Activated CD8-positive, alpha-beta T cell treated with anti-CD3 and anti-CD28 coated beads for 36 hours (primary cell): ENCODE measurements around the gene PTMS. TPM values are rescaled to one million over a fixed set of nuclear protein-coding genes. Genes with fewer than 3 reads are reported as not detected.

Experiments
- ATAC-seq: fragments of 200-7000 bp; cut with Tn5 transposase; one replicate; pipeline ENCODE4 v1.10.0; 2021; ENCODE audit warnings: mild to moderate bottlenecking, moderate library complexity
- CTCF ChIA-PET: fragments of 350-600 bp; sonication (Branson Sonifier 250); formaldehyde crosslinking; loops from one replicate; lab custom pipeline; 2021; ENCODE audit warnings: antibody characterized with exemption; lab: Charles Lee
- POLR2A ChIA-PET: fragments of 350-600 bp; sonication (Branson Sonifier 250); formaldehyde crosslinking; loops from one replicate; lab custom pipeline; 2021; ENCODE audit warnings: antibody characterized with exemption; lab: Charles Lee
- DNase-seq: peaks from one replicate; pipeline ENCODE4 v3.0.0-alpha.2; 2020
- H3K27ac Mint-ChIP-seq: one replicate; pipeline ENCODE4 v1.8.0; 2021; ENCODE audit warnings: mild to moderate bottlenecking, mixed read lengths
- H3K27me3 Mint-ChIP-seq: one replicate; pipeline ENCODE4 v1.8.0; 2021; ENCODE audit warnings: mixed read lengths
- H3K36me3 Mint-ChIP-seq: one replicate; pipeline ENCODE4 v1.8.0; 2021; ENCODE audit warnings: low read depth, mixed read lengths
- H3K4me1 Mint-ChIP-seq: one replicate; pipeline ENCODE4 v1.8.0; 2021; ENCODE audit warnings: low read depth, mixed read lengths
- H3K4me3 Mint-ChIP-seq: one replicate; pipeline ENCODE4 v1.8.0; 2021; ENCODE audit warnings: mild to moderate bottlenecking, moderate library complexity, mixed read lengths
- H3K9me3 Mint-ChIP-seq: one replicate; pipeline ENCODE4 v1.8.0; 2021; ENCODE audit warnings: mixed read lengths
- CTCF ChIP-seq: fragments of 200-600 bp; IDR thresholded peaks from one replicate; pipeline ENCODE4 v1.8.0; 2022; ENCODE audit warnings: antibody characterized with exemption, mild to moderate bottlenecking
- intact Hi-C: fragments of 100-400 bp; cut with micrococcal nuclease; formaldehyde crosslinking; loops from one replicate; pipeline ENCODE4 v1.10.0; 2022
- total RNA-seq, 2 experiments: library from RNA; stranded (reverse); gene quantifications; one replicate each; pipeline ENCODE4 v1.2.3, GENCODE V29; 2021

Gene PTMS
- total RNA-seq, 2 experiments from 2014 or later, result 78.6 TPM

DNA sequence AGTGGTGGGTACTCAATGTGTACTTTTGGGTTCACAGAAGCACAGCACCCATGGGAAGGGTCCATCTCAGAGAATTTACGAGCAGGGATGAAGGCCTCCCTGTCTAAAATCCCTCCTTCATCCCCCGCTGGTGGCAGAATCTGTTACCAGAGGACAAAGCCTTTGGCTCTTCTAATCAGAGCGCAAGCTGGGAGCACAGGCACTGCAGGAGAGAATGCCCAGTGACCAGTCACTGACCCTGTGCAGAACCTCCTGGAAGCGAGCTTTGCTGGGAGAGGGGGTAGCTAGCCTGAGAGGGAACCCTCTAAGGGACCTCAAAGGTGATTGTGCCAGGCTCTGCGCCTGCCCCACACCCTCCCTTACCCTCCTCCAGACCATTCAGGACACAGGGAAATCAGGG is 54.0 kb downstream of the PTMS start:
- POLR2A ChIA-PET, result interaction anchor here (0.9 to 2.6 kb wide), 4 partner anchors 9 to 97 kb away, joined by 3 to 9 read pairs (median 3); partner anchors contain the start of genes COPS7A and MLF2
- H3K36me3 Mint-ChIP-seq, result no peaks in the 10 kb centered on the region
- ATAC-seq, result no peak
- no peak for TF ChIP-seq CTCF
- H3K4me3 Mint-ChIP-seq, result no peak overlapping the region
- peaks cover 33% of the 10 kb centered on the region for H3K27me3 Mint-ChIP-seq
- no peak for DNase-seq
- H3K9me3 Mint-ChIP-seq, result no peaks in the 10 kb centered on the region
- H3K4me1 Mint-ChIP-seq, result peaks cover 10% of the 10 kb centered on the region
- intact Hi-C loops, result no loop called here
- no peak overlapping the region for H3K27ac Mint-ChIP-seq
- CTCF ChIA-PET, result interaction anchor here (1.4 to 17.9 kb wide), 2 partner anchors 15 to 64 kb away, joined by 4 to 341 read pairs; partner anchors contain the start of gene MLF2

Other genes starting within 250 kb of the PTMS start
- 1,000 to 10,000 TPM; 9,109 to 9,234 TPM for gene GAPDH, start 231.8 kb upstream of the PTMS start, total RNA-seq
- 1 to 10 TPM; 7.8 to 8.5 TPM for gene IFFO1, start 210.3 kb upstream of the PTMS start, total RNA-seq
- gene NOP2, start 198.1 kb upstream of the PTMS start, total RNA-seq, result 10 to 100 TPM; 87.9 to 89.4 TPM
- 100 to 1,000 TPM; 273 to 277 TPM for gene CHD4, start 159.0 kb upstream of the PTMS start, total RNA-seq
- gene LPAR5, start 130.4 kb upstream of the PTMS start, total RNA-seq, result 1 to 10 TPM; 6.6 to 8.1 TPM
- gene ACRBP, start 118.9 kb upstream of the PTMS start, total RNA-seq, result 1 to 10 TPM; 1.3 to 2.0 TPM
- 10 to 100 TPM; 16.6 to 16.7 TPM for gene ING4, start 103.2 kb upstream of the PTMS start, total RNA-seq
- gene ZNF384, start 77.0 kb upstream of the PTMS start, total RNA-seq, result 10 to 100 TPM; 55.2 to 56.7 TPM
- gene PIANP, start 65.5 kb upstream of the PTMS start, total RNA-seq, result not detected
- 10 to 100 TPM; 35.9 to 38.8 TPM for gene COPS7A, start 42.3 kb upstream of the PTMS start, total RNA-seq
- 100 to 1,000 TPM; 149 to 151 TPM for gene MLF2, start 13.2 kb upstream of the PTMS start, total RNA-seq
- 100 to 1,000 TPM; 264 to 268 TPM for gene LAG3, start 6.2 kb downstream of the PTMS start, total RNA-seq
- gene CD4, start 23.2 kb downstream of the PTMS start, total RNA-seq, result 10 to 100 TPM; 11.1 to 14.1 TPM
- 1 to 10 TPM; 2.0 to 2.1 TPM for gene GPR162, start 55.5 kb downstream of the PTMS start, total RNA-seq
- 1 to 10 TPM; 2.1 to 2.3 TPM for gene P3H3, start 62.0 kb downstream of the PTMS start, total RNA-seq
- gene GNB3, start 74.6 kb downstream of the PTMS start, total RNA-seq, result 1 to 10 TPM in 1 of 2 experiments, under 1 TPM in 1; 0.50 to 1.1 TPM
- 10 to 100 TPM; 74.6 to 83.8 TPM for gene CDCA3, start 84.9 kb downstream of the PTMS start, total RNA-seq
- 100 to 1,000 TPM; 109 to 112 TPM for gene USP5, start 85.8 kb downstream of the PTMS start, total RNA-seq
- gene TPI1, start 101.2 kb downstream of the PTMS start, total RNA-seq, result 1,000 to 10,000 TPM; 1,714 to 1,776 TPM
- gene SPSB2, start 106.9 kb downstream of the PTMS start, total RNA-seq, result 1 to 10 TPM; 2.2 to 2.6 TPM
- gene LRRC23, start 138.5 kb downstream of the PTMS start, total RNA-seq, result 1 to 10 TPM; 4.6 to 5.3 TPM
- gene ENO2, start 148.2 kb downstream of the PTMS start, total RNA-seq, result 100 to 1,000 TPM; 315 to 330 TPM
- gene ATN1, start 161.6 kb downstream of the PTMS start, total RNA-seq, result 10 to 100 TPM; 26.4 to 28.5 TPM
- not detected for gene RNU7-1, start 177.5 kb downstream of the PTMS start, total RNA-seq
- gene C12orf57, start 177.7 kb downstream of the PTMS start, total RNA-seq, result 100 to 1,000 TPM; 226 to 244 TPM
- gene PTPN6, start 185.0 kb downstream of the PTMS start, total RNA-seq, result 100 to 1,000 TPM; 485 to 489 TPM
- 100 to 1,000 TPM; 419 to 428 TPM for gene PHB2, start 204.3 kb downstream of the PTMS start, total RNA-seq
- gene EMG1, start 204.6 kb downstream of the PTMS start, total RNA-seq, result 10 to 100 TPM; 88.6 to 97.8 TPM